ENCODE data around the gene SURF2.
"Not testable (repeated sequence)": the region's sequence is repeated elsewhere in the genome, so short reads cannot be mapped to it uniquely, and the experiment has no call there.

SURF2 gene

GRCh38 chr9:133390713-133391112 lies 34.4 kb downstream of the SURF2 start:
- no peak for TF ChIP-seq CTCF (conservative IDR thresholded peaks at IDR 0.05; ENCODE audit: low read depth, low read length)
- Histone ChIP-seq H3K9ac (no peak overlapping the region), H3K36me3 (ENCODE audit: insufficient read depth) (no peaks in the 10 kb centered on the region), H3K27me3 (ENCODE audit: insufficient read depth, low read depth) (peaks cover 55% of the 10 kb centered on the region), H3K4me2 (no peak overlapping the region), H3K79me2 (ENCODE audit: insufficient read depth, low read depth) (no peaks in the 10 kb centered on the region), H3K4me1 (ENCODE audit: low read depth, poor library complexity, severe bottlenecking) (no peaks in the 10 kb centered on the region), H3K4me3 (IDR thresholded peaks at IDR 0.05; ENCODE audit: insufficient read depth, low read depth, low read length) (no peak overlapping the region), H2AFZ (ENCODE audit: low read depth) (no peak overlapping the region), H3K27ac (no peak overlapping the region), H4K20me1 (ENCODE audit: insufficient read depth) (no peaks in the 10 kb centered on the region)

- H3K4me1 ChIP-seq (ENCODE audit: low read depth, poor library complexity, severe bottlenecking); H3K36me3 ChIP-seq (ENCODE audit: insufficient read depth); H3K4me2 ChIP-seq; H3K4me3 ChIP-seq (IDR thresholded peaks at IDR 0.05; ENCODE audit: insufficient read depth, low read depth, low read length); H3K79me2 ChIP-seq (ENCODE audit: insufficient read depth, low read depth); H3K9ac ChIP-seq; H4K20me1 ChIP-seq (ENCODE audit: insufficient read depth); H2AFZ ChIP-seq (ENCODE audit: low read depth); H3K27ac ChIP-seq: not testable (repeated sequence)
- H3K27me3 ChIP-seq (ENCODE audit: insufficient read depth, low read depth): peaks cover 57% of the 10 kb centered on the region
These were observed 35.1 kb downstream of the SURF2 start for GRCh38 chr9:133391449-133391848.

GRCh38 chr9:133392308-133392707 lies 36.0 kb downstream of the SURF2 start:
- not testable (repeated sequence) for H3K27ac ChIP-seq; H3K9ac ChIP-seq; H4K20me1 ChIP-seq (ENCODE audit: insufficient read depth); H3K79me2 ChIP-seq (ENCODE audit: insufficient read depth, low read depth); H2AFZ ChIP-seq (ENCODE audit: low read depth); H3K4me2 ChIP-seq; H3K4me1 ChIP-seq (ENCODE audit: low read depth, poor library complexity, severe bottlenecking); H3K4me3 ChIP-seq (IDR thresholded peaks at IDR 0.05; ENCODE audit: insufficient read depth, low read depth, low read length); H3K36me3 ChIP-seq (ENCODE audit: insufficient read depth)
- H3K27me3 ChIP-seq (ENCODE audit: insufficient read depth, low read depth): peaks cover 57% of the 10 kb centered on the region

GRCh38 chr9:133393399-133393798 lies 37.0 kb downstream of the SURF2 start:
- TF ChIP-seq CTCF (conservative IDR thresholded peaks at IDR 0.05; ENCODE audit: low read depth, low read length): no peak
- Histone ChIP-seq H3K27me3 (ENCODE audit: insufficient read depth, low read depth) (peaks cover 66% of the 10 kb centered on the region), H2AFZ (ENCODE audit: low read depth) (no peak overlapping the region), H4K20me1 (ENCODE audit: insufficient read depth) (no peaks in the 10 kb centered on the region), H3K4me2 (no peak overlapping the region), H3K27ac (no peak overlapping the region), H3K79me2 (ENCODE audit: insufficient read depth, low read depth) (no peaks in the 10 kb centered on the region), H3K9ac (no peak overlapping the region), H3K4me3 (IDR thresholded peaks at IDR 0.05; ENCODE audit: insufficient read depth, low read depth, low read length) (no peak overlapping the region), H3K4me1 (ENCODE audit: low read depth, poor library complexity, severe bottlenecking) (no peaks in the 10 kb centered on the region), H3K36me3 (ENCODE audit: insufficient read depth) (no peaks in the 10 kb centered on the region)

GRCh38 chr9:133394687-133395271 lies 38.4 kb downstream of the SURF2 start:
- Histone ChIP-seq H3K79me2 (ENCODE audit: insufficient read depth, low read depth) (no peaks in the 10 kb centered on the region), H3K36me3 (ENCODE audit: insufficient read depth) (no peaks in the 10 kb centered on the region), H3K4me3 (IDR thresholded peaks at IDR 0.05; ENCODE audit: insufficient read depth, low read depth, low read length) (no peak overlapping the region), H3K27me3 (ENCODE audit: insufficient read depth, low read depth) (peaks cover 55% of the 10 kb centered on the region), H3K4me1 (ENCODE audit: low read depth, poor library complexity, severe bottlenecking) (no peaks in the 10 kb centered on the region), H3K4me2 (no peak overlapping the region), H4K20me1 (ENCODE audit: insufficient read depth) (no peaks in the 10 kb centered on the region), H3K27ac (no peak overlapping the region), H3K9ac (no peak overlapping the region), H2AFZ (ENCODE audit: low read depth) (no peak overlapping the region)
- TF ChIP-seq CTCF (conservative IDR thresholded peaks at IDR 0.05; ENCODE audit: low read depth, low read length): no peak
